HFF-Myc (cell line): ENCODE measurements around the gene ELAVL1.

ENCODE experiments used
- DNase-seq: peaks from one replicate; pipeline ENCODE4 v3.0.0-alpha.2; 2011; ENCODE audit warnings: low read depth; ENCODE audit errors: extremely low read depth
- H3K4me3 ChIP-seq: replicated peaks from 2 replicates; pipeline ENCODE4 v1.5.1; 2011; ENCODE audit warnings: low read depth, mild to moderate bottlenecking, control low read depth, low read length
- TF ChIP-seq, protein P1 (sequence below): IDR thresholded peaks from 2 replicates; pipeline ENCODE4 v1.5.1; 2012; ENCODE audit warnings: mild to moderate bottlenecking, low read depth, low read length, control low read depth; ENCODE audit errors: missing control alignments

The ELAVL1 gene

DNA sequence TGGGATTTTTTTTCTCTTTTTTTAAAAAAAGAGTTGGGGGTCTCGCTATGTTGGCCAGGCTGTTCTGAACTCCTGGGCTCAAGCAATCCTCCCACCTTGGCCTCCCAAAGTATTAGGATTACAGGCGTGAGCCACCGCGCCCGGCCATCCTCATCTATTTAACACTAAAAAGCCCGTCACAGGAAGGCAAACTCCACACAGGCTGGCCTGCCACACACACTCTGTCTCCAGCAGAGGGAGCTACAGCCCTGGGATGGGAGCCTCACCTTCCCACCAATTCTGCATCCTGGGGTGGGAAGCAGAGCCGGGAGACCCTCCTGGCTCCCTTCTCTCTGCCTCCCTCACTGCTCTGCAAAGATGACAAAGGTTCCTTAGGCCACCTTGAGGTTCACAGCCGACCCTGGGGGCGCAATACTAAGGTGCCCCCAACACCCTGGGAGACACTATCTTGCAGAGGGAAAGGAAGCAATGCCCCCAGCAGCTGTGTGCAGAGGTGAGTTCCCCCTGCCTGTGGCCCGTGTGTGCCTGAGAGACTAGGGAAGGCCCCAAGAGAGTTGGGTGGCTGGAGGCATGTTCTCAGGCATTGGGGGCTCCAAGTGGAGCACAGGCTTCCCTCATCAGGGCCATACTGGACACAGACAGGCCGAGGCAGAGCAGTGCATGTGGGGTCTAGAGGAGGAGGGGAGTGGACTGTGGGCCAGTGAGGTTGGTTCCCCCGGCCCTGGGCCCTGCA, 34.6 kb downstream of the ELAVL1 start:
- TF ChIP-seq, protein P1, sequence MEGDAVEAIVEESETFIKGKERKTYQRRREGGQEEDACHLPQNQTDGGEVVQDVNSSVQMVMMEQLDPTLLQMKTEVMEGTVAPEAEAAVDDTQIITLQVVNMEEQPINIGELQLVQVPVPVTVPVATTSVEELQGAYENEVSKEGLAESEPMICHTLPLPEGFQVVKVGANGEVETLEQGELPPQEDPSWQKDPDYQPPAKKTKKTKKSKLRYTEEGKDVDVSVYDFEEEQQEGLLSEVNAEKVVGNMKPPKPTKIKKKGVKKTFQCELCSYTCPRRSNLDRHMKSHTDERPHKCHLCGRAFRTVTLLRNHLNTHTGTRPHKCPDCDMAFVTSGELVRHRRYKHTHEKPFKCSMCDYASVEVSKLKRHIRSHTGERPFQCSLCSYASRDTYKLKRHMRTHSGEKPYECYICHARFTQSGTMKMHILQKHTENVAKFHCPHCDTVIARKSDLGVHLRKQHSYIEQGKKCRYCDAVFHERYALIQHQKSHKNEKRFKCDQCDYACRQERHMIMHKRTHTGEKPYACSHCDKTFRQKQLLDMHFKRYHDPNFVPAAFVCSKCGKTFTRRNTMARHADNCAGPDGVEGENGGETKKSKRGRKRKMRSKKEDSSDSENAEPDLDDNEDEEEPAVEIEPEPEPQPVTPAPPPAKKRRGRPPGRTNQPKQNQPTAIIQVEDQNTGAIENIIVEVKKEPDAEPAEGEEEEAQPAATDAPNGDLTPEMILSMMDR = peak; percentile 90
- DNase-seq = no peak
- H3K4me3 ChIP-seq = no peak overlapping the region

DNA sequence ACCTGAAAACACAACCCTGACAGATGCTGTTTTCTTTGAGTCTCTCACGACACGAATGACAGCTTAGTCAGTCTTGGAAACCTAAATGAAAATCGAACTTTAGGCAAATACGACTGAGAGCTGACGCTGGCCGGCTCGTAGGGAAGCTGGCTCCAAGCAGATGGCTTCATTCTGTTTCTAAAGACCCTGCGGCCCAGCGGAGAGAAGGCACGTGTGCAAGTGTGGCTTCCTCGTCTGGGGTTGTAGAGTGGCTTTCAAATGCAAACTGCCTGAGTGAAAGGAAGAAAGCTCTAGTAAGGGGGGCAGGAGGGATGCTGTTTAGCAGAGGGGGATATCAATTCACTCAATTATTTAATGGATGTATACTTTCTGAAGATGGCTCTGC, 35.9 kb downstream of the ELAVL1 start:
- DNase-seq = no peak
- TF ChIP-seq, protein P1 = no peak
- no peak overlapping the region for H3K4me3 ChIP-seq

DNA sequence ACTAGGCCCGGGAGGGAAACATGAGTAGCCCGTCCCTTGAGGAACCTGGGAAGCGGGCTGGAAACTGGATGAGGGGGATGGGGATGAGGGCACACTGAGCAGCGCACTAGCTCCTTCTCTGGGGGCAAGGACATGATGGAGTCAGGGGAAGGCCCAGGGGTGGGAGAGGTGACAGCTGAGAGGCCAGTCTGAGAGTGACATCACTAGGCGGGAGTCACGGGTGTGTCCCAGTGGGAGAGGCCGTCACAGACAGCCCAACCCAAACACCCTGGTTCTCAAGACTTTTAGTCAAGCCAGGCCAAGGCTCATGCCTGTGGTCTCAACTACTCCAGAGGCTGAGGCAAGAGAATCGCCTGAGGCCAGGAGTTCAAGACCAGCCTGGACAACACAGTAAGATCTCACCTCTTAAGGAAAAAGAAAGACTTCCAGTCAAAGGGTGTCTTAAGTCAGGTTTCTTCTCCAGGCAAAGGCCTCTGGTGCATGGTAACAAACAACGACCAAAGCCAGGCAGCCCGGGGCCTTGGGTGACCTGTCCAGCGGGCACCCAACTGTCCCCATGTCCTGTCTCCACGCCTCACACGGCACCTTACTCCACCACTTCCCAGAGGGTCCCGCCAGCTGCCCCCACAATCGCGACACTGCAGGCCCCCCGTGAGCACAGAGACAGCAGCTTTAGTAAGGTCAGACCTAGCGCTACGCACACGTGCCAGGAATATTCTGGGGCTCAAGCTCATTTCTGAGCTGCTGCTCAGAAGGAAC, 36.5 kb downstream of the ELAVL1 start:
- DNase-seq = no peak
- H3K4me3 ChIP-seq = no peak overlapping the region
- TF ChIP-seq, protein P1 = no peak

DNA sequence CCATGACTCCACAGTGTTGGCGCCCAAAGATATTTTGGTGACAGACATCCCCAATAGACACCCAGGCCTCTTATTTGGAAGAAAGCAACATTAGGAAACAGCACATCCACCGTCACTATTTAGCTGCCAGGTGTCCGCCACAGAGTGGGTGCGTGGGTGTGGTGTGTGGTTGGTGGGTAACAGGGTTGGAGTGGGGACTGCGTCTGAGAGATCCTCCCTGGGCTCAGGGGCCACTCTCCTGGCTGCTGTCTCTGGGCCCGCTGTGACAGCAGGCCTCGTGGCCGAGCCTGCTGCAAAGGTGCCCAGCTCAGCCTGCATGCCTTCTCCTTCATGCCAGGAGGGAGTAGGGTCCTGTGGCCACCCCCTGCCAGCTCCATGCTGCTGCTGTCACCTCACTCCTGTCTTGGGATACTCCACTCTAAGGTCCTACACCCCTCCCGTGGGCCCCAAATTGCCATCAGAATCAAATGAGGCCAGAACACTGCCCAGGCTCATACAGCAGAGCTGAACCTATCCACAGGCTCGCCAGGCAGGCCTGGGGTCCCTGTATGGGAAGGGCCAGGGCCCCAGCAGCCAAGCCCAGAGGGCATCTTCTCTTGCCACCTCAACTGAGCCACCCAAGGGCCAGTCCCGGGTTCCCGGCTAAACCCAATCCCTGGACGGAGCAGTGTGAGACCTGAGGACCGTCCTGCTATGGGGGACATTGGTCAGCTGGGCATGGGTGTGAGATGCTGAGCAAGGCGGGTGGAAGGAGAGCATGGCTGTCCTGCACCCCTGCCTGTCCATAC, 37.2 kb downstream of the ELAVL1 start:
- TF ChIP-seq, protein P1 = no peak
- no peak overlapping the region for H3K4me3 ChIP-seq

DNA sequence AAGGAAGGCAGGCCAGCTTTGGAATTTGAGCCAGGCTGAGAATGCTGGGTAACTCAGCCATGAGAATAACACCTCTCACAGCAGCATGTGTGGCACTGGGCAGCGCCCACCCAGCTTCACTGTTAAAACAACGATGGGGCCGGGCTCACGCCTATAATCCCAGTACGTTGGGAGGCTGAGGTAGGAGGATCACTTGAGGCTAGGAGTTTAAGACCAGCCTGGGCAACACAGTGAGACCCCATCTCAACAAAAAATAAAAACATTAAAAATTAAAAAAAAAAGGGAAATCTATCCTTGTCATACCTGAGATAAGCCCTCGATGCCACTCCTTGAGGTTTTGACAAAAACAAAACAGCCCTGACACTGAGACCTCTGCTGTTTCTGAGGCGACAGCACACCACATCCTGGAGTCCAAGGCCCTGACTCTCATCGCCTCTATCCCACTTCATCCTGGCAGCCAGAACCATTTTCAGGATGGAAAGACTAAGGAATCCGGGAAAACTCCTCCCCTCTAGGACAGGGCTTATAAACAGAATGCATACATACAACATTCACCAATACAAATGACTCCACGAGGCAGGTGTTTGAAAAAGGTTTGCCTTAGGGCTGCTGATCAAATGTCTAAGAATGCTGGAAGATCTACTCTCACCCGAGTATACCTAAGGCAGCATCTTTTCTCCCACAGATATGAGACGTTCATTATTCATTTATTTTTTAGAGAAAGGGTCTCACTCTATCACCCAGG, 39.3 kb downstream of the ELAVL1 start:
- no peak for DNase-seq
- TF ChIP-seq, protein P1 = no peak
- H3K4me3 ChIP-seq = no peak overlapping the region

More for the DNA sequence above, 37.2 kb downstream of the ELAVL1 start:
- no peak for DNase-seq

DNA sequence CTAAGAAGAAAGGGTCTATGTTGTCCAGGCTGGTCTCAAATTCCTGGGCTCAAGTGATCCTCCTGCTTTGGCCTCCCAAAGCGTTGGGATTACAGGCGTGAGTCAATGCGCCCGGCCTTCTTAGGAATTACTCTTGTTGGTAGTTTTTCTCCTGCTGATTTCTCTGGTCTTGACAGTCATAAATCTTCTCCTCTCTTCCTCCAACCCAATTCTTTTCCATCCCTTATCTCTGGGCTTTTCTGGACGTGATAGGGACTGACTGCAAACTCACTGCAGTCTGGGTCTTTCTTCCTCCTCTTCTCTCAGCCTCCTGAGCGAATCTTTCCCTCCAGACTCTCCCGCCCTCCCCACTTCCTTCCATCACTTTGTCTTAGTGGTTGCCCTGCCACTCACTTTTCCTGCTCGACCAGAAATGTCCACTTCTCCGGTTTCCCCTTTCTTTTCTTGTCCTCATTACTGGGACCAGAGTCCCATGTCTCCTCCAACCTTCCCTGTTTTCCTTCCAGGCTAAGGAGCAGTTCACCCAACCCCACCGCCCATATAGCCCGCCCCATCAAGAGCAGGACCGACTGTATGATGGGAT, 40.1 kb downstream of the ELAVL1 start:
- no peak overlapping the region for H3K4me3 ChIP-seq
- DNase-seq = no peak
- TF ChIP-seq, protein P1 = no peak
